GM23338 (cell line): ENCODE results near the gene MAPK8IP3.

ENCODE experiments used
- CREB1 ChIP-seq: fragments of 250-450 bp; sonication (Bioruptor Pico); IDR thresholded peaks from 2 replicates; pipeline ENCODE4 v1.5.0; 2020; ENCODE audit warnings: low read depth, mild to moderate bottlenecking, moderate library complexity
- ETS1 ChIP-seq: IDR thresholded peaks from 2 replicates; pipeline ENCODE4 v1.6.1; 2016; ENCODE audit warnings: antibody characterized with exemption
- EZH2 ChIP-seq: fragments of 200-600 bp; sonication (generic); IDR thresholded peaks from one replicate; pipeline ENCODE4 v1.8.0; 2017; ENCODE audit warnings: antibody characterized with exemption, mild to moderate bottlenecking, low read depth; ENCODE audit not compliant: unreplicated experiment
- EZH2phosphoT487 ChIP-seq: fragments of 200-600 bp; sonication (generic); IDR thresholded peaks from one replicate; pipeline ENCODE4 v1.8.1; 2018; ENCODE audit warnings: antibody characterized with exemption; ENCODE audit not compliant: unreplicated experiment
- JUNB ChIP-seq: IDR thresholded peaks from one replicate; pipeline ENCODE4 v1.6.1; 2016; ENCODE audit warnings: antibody characterized with exemption; ENCODE audit not compliant: unreplicated experiment
- POLR2AphosphoS5 ChIP-seq: IDR thresholded peaks from 2 replicates; pipeline ENCODE4 v1.6.1; 2016; ENCODE audit warnings: antibody characterized with exemption, low read depth
- REST ChIP-seq: IDR thresholded peaks from one replicate; pipeline ENCODE4 v1.6.1; 2018; ENCODE audit warnings: antibody characterized with exemption; ENCODE audit not compliant: unreplicated experiment
- ZNF114 ChIP-seq: fragments of 250-450 bp; sonication (Bioruptor Pico); IDR thresholded peaks from 2 replicates; pipeline ENCODE4 v1.5.0; 2020; ENCODE audit warnings: mild to moderate bottlenecking, moderate library complexity
- TF ChIP-seq, protein P1 (sequence below), 2 experiments: fragments of 200-600 bp in 1 of 2; sonication (generic) in 1 of 2; conservative IDR thresholded peaks; 2 replicates each; pipeline versions ENCODE4 v1.5.1 to v1.6.1; 2016 to 2017; ENCODE audit warnings: antibody characterized with exemption in 2 of 2, low read depth in 2 of 2, mild to moderate bottlenecking in 2 of 2, moderate library complexity in 1 of 2
- TF ChIP-seq, protein P2 (sequence below): fragments of 250-450 bp; sonication (Bioruptor Pico); IDR thresholded peaks from 2 replicates; pipeline ENCODE4 v1.5.0; 2020; ENCODE audit warnings: mild to moderate bottlenecking, moderate library complexity

- TF ChIP-seq, protein P1, sequence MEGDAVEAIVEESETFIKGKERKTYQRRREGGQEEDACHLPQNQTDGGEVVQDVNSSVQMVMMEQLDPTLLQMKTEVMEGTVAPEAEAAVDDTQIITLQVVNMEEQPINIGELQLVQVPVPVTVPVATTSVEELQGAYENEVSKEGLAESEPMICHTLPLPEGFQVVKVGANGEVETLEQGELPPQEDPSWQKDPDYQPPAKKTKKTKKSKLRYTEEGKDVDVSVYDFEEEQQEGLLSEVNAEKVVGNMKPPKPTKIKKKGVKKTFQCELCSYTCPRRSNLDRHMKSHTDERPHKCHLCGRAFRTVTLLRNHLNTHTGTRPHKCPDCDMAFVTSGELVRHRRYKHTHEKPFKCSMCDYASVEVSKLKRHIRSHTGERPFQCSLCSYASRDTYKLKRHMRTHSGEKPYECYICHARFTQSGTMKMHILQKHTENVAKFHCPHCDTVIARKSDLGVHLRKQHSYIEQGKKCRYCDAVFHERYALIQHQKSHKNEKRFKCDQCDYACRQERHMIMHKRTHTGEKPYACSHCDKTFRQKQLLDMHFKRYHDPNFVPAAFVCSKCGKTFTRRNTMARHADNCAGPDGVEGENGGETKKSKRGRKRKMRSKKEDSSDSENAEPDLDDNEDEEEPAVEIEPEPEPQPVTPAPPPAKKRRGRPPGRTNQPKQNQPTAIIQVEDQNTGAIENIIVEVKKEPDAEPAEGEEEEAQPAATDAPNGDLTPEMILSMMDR (conservative IDR thresholded peaks at IDR 0.05; ENCODE audit: low read depth in 2 of 2): no peak
- TF ChIP-seq REST (no peak), JUNB (no peak), EZH2 (no peak), POLR2AphosphoS5 (no peak), EZH2phosphoT487 (no peak), CREB1 (no peak), ZNF114 (CRISPR knock-in tag) (no peak), ETS1 (no peak)
- TF ChIP-seq, protein P2, sequence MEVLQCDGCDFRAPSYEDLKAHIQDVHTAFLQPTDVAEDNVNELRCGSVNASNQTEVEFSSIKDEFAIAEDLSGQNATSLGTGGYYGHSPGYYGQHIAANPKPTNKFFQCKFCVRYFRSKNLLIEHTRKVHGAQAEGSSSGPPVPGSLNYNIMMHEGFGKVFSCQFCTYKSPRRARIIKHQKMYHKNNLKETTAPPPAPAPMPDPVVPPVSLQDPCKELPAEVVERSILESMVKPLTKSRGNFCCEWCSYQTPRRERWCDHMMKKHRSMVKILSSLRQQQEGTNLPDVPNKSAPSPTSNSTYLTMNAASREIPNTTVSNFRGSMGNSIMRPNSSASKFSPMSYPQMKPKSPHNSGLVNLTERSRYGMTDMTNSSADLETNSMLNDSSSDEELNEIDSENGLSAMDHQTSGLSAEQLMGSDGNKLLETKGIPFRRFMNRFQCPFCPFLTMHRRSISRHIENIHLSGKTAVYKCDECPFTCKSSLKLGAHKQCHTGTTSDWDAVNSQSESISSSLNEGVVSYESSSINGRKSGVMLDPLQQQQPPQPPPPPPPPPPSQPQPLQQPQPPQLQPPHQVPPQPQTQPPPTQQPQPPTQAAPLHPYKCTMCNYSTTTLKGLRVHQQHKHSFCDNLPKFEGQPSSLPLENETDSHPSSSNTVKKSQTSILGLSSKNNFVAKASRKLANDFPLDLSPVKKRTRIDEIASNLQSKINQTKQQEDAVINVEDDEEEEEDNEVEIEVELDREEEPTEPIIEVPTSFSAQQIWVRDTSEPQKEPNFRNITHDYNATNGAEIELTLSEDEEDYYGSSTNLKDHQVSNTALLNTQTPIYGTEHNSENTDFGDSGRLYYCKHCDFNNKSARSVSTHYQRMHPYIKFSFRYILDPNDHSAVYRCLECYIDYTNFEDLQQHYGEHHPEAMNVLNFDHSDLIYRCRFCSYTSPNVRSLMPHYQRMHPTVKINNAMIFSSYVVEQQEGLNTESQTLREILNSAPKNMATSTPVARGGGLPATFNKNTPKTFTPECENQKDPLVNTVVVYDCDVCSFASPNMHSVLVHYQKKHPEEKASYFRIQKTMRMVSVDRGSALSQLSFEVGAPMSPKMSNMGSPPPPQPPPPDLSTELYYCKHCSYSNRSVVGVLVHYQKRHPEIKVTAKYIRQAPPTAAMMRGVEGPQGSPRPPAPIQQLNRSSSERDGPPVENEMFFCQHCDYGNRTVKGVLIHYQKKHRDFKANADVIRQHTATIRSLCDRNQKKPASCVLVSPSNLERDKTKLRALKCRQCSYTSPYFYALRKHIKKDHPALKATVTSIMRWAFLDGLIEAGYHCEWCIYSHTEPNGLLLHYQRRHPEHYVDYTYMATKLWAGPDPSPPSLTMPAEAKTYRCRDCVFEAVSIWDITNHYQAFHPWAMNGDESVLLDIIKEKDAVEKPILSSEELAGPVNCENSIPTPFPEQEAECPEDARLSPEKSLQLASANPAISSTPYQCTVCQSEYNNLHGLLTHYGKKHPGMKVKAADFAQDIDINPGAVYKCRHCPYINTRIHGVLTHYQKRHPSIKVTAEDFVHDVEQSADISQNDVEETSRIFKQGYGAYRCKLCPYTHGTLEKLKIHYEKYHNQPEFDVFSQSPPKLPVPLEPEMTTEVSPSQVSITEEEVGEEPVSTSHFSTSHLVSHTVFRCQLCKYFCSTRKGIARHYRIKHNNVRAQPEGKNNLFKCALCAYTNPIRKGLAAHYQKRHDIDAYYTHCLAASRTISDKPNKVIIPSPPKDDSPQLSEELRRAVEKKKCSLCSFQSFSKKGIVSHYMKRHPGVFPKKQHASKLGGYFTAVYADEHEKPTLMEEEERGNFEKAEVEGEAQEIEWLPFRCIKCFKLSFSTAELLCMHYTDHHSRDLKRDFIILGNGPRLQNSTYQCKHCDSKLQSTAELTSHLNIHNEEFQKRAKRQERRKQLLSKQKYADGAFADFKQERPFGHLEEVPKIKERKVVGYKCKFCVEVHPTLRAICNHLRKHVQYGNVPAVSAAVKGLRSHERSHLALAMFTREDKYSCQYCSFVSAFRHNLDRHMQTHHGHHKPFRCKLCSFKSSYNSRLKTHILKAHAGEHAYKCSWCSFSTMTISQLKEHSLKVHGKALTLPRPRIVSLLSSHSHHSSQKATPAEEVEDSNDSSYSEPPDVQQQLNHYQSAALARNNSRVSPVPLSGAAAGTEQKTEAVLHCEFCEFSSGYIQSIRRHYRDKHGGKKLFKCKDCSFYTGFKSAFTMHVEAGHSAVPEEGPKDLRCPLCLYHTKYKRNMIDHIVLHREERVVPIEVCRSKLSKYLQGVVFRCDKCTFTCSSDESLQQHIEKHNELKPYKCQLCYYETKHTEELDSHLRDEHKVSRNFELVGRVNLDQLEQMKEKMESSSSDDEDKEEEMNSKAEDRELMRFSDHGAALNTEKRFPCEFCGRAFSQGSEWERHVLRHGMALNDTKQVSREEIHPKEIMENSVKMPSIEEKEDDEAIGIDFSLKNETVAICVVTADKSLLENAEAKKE (CRISPR knock-in tag): no peak
Observed at GRCh38 chr16:1689853-1690252, 16.1 kb upstream of the MAPK8IP3 start.
